Activated T-cell treated with anti-CD3 and anti-CD28 coated beads, Interleukin-2, amount 50 U/mL, for 72 hours (primary cell): ENCODE data around the gene DNM3. TPM values are rescaled to one million over a fixed set of nuclear protein-coding genes. Genes with fewer than 3 reads are reported as not detected.
A peak's percentile ranks its signal among the peaks of the same experiment; 100 is the strongest.

Source experiments
- ATAC-seq, 2 donors: fragments of 150-1000 bp; cut with Tn5 transposase; replicated peaks in 1 of 2; 2 replicates each; pipeline ENCODE4 v1.10.0; 2021; ENCODE audit warnings: moderate library complexity in 2 of 2, mild to moderate bottlenecking in 1 of 2
- DNase-seq, 2 donors: peaks; one replicate each; pipeline ENCODE4 v3.0.0; 2021 to 2022; ENCODE audit warnings: mixed read lengths in 1 of 2
- H3K27ac Mint-ChIP-seq: one replicate; pipeline ENCODE4 v1.8.0; 2022; ENCODE audit warnings: mild to moderate bottlenecking, moderate library complexity, mixed read lengths
- H3K27me3 Mint-ChIP-seq: one replicate; pipeline ENCODE4 v1.8.0; 2022; ENCODE audit warnings: low read depth, mixed read lengths
- H3K36me3 Mint-ChIP-seq, 2 donors: one replicate each; pipeline ENCODE4 v1.8.0; 2022; ENCODE audit warnings: mixed read lengths in 2 of 2, mild to moderate bottlenecking in 1 of 2; ENCODE audit not compliant: insufficient read depth in 2 of 2
- H3K4me1 Mint-ChIP-seq: one replicate; pipeline ENCODE4 v1.8.0; 2022; ENCODE audit warnings: low read depth, mixed read lengths
- H3K4me3 Mint-ChIP-seq, 2 donors: one replicate each; pipeline ENCODE4 v1.8.0; 2022; ENCODE audit warnings: mild to moderate bottlenecking in 2 of 2, mixed read lengths in 2 of 2, moderate library complexity in 2 of 2
- H3K9me3 Mint-ChIP-seq, 2 donors: one replicate each; pipeline ENCODE4 v1.8.0; 2022; ENCODE audit warnings: mixed read lengths in 2 of 2
- total RNA-seq, 2 donors: library from RNA; stranded (reverse); gene quantifications; one replicate each; pipeline ENCODE4 v1.2.3, GENCODE V29; 2022

Gene DNM3
- total RNA-seq, 2 donors from 2014 or later: 1.5 to 3.4 TPM

DNA sequence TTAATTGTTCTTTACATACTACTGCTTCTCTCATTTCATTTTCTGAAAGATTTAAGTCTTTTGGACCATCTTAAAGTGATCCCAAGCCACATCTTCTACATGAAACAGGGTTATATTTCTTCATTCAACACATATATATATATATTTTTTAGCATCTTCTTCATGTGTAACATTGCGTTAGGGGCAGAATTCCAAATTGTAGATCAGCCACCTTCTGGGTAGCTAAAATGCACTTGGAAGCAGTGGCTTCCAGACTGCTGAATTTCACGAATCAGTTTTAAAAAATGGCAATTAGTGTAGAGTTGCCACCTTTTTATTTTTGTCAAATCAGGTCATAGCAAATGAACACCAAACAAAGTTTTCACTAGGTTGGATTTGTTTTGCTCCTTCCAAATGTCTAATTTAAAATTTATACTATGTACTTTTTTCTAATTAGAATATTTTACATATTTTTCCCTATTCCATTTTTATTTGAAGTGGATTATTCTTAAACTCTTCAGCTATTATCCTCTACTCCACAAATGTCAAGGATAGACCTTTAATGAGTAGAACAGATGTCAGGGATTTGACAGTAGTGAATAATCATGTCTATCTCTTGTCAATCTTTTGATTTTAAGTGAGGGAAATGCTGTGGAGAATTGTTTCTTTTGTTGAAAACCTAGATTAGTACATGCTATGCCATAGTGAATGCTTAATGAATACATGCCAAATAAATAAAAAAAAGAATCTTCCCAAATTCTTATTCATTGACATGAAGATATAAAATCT lies 55.8 kb downstream of the DNM3 start:
- Mint-ChIP-seq H3K4me1 (peaks cover under 1% of the 10 kb centered on the region), H3K27me3 (no peaks in the 10 kb centered on the region), H3K9me3 (no peaks in the 10 kb centered on the region), H3K36me3 (peaks cover 0 to 2% of the 10 kb centered on the region in 2 donors), H3K27ac (no peak overlapping the region), H3K4me3 (no peak overlapping the region)
- DNase-seq (no peak), ATAC-seq (no peak)

DNA sequence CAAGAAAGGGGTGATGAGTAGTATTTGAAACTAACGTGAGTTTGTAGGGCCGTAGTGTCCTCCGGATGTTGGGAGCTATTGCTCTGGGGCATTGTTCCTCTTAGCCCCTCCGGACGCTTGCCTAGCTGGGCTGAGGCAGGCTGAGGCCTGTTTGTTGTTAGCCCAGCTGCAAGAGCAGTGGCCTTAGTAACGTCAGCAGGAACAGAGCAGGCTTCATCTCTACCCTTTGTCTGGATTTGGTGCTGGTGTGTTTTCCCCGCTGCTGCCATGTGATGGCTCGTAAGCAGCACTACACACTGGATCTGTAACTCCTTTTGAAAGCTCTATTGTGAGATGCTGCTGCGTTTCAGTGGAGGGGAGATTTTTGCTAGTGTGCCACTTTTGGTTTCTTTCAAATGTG lies 57.6 kb downstream of the DNM3 start:
- Mint-ChIP-seq H3K9me3 (no peaks in the 10 kb centered on the region), H3K36me3 (peaks cover 0 to 2% of the 10 kb centered on the region in 2 donors), H3K27me3 (no peaks in the 10 kb centered on the region), H3K4me3 (no peak overlapping the region), H3K27ac (no peak overlapping the region), H3K4me1 (peaks cover 6% of the 10 kb centered on the region)
- DNase-seq (no peak), ATAC-seq (no peak)

DNA sequence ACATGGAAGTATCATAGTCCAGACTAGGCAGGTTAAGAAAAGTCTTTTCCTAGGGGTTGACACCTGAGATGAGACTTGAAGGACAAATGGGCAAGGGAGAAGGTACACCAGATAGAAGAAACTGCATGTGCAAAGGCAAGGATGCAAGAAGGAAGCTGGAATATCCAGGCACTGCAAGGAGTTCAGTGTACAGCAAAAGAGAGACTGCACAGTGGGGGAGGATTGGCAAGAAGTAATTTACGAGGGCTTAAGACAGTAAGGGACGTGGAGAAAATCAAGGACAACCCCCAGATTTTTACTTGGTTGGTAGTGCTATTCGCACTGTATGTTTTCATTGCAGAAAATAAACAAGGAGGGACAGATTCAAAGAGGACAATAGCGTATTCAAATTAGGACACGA lies 58.5 kb downstream of the DNM3 start:
- Mint-ChIP-seq H3K9me3 (no peaks in the 10 kb centered on the region), H3K4me3 (no peak overlapping the region), H3K27me3 (no peaks in the 10 kb centered on the region), H3K36me3 (no peaks in the 10 kb centered on the region), H3K4me1 (peaks cover 6% of the 10 kb centered on the region), H3K27ac (no peak overlapping the region)
- no peak for ATAC-seq
- no peak for DNase-seq

DNA sequence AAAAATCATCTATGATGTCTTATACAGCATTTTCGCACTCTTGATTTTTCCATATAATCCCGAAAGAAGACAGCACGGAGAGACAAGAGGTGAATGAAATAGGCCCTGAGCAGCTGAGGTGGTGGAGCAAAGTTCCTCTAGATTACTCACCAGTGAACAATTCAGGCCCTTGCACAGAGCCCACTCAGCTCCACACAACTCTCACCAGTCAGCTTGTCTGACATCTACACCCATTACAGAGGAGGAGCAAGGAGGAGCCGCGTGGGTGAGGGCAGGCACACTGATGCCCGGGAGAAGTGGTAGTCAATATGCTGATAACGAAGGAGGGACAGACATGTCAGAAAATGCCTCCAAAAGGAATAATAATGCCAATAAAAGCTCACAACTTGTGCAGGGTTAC lies 59.9 kb downstream of the DNM3 start:
- H3K36me3 Mint-ChIP-seq: no peaks in the 10 kb centered on the region
- DNase-seq: no peak
- ATAC-seq: no peak
- H3K27me3 Mint-ChIP-seq: no peaks in the 10 kb centered on the region
- peaks cover 6% of the 10 kb centered on the region for H3K4me1 Mint-ChIP-seq
- no peaks in the 10 kb centered on the region for H3K9me3 Mint-ChIP-seq
- H3K4me3 Mint-ChIP-seq: no peak overlapping the region
- no peak overlapping the region for H3K27ac Mint-ChIP-seq

DNA sequence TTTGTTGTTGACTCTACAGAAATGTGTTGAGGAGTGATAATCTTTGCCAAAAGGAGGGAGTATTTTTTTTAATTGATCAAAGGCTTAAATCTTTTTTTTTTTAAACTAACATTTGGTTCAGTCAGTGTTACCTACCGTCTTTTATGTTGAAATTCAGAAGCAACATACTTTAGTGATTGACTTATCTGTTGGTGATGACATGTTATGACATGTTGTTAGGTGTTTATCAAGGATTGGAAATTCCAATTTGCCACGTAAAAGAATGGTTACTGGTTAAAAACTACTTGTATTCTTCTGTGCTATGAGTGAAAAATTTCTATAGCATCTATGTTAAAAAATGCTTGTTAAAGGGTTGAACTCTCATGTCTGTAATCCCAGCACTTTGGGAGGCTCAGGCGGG lies 61.2 kb downstream of the DNM3 start:
- Mint-ChIP-seq H3K27ac (peak overlapping the region; percentile 25), H3K27me3 (no peaks in the 10 kb centered on the region), H3K9me3 (no peaks in the 10 kb centered on the region), H3K36me3 (no peaks in the 10 kb centered on the region), H3K4me3 (peak overlapping the region in 1 of 2 donors; percentile 53), H3K4me1 (peaks cover 6% of the 10 kb centered on the region)
- DNase-seq (no peak), ATAC-seq (no peak)

DNA sequence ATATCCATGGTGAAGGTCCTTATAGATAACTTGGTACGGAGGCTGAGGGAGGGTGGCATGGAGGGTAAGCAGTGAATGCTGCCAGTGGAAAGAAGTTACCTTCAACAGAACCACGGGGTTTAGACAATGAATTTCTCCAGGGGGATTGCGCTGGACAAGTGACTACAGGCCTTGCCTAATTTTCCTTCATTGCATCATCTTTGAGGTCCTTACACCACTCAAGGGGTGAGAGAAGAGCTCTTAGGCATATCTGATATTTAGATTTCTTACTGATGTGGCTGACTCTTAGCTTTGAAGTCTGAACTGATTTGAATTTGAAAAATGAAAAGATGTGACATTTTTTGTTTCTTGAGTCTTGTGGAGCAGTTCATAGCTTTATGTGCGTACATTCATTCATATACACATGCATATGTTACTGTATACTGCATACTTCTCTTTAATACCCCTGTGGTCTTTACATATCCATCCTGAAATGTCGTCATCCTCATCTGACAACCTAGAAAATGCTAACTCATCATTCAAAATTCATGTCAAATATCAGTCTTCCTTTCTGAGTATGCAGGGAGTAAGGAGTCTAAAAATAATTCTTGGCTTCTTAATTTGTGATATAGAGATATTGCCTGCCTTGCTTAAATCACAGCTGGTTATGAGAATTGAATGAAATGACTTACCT lies 63.6 kb downstream of the DNM3 start:
- H3K4me1 Mint-ChIP-seq: peaks cover 6% of the 10 kb centered on the region
- H3K4me3 Mint-ChIP-seq: no peak overlapping the region

DNA sequence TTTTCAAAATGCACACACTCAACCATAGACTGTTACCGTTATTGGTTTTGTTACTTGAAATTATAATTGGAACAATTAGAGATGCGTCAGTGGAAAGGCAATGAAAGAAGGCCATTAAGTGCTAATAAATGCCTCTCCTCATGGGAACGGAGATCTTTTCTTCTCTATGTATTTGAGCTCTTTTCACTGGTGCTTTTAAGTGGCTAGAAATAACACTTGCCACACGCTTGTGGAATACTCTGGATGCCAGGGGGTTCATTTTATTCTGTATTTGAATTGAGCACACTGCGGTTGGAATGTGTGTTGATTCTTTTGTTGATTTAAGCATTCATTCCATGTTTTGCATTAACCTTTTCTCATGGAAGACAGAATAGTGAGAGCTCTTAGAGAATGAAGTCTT lies 68.4 kb downstream of the DNM3 start:
- Mint-ChIP-seq H3K27me3 (no peaks in the 10 kb centered on the region), H3K36me3 (no peaks in the 10 kb centered on the region), H3K9me3 (no peaks in the 10 kb centered on the region), H3K27ac (no peak overlapping the region), H3K4me3 (no peak overlapping the region), H3K4me1 (no peaks in the 10 kb centered on the region)
- ATAC-seq (no peak), DNase-seq (no peak)

More for the DNA sequence above, 63.6 kb downstream of the DNM3 start:
- ATAC-seq: no peak
- Mint-ChIP-seq H3K9me3 (no peaks in the 10 kb centered on the region), H3K27me3 (no peaks in the 10 kb centered on the region), H3K27ac (no peak overlapping the region), H3K36me3 (no peaks in the 10 kb centered on the region)
- no peak for DNase-seq

DNA sequence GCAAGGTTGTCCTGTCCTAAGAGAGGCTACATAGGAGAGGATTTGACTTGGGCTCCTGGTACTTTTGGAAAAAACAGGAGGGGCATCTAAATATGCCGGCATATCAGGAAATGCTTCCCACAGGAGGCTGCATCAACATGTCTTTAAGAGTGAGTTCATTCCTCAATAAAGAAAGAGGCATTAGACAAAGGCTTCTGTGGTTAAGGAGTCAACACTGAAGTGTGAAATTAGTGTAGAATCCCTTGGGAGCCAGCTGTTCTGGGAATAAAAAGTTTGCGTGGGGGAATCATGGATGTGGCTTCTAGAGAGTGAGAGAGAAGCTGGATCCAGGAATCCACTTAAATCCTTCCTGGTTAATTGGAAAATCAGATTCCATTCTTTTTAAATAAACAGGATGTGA lies 69.5 kb downstream of the DNM3 start:
- DNase-seq (no peak), ATAC-seq (no peak)
- no peaks in the 10 kb centered on the region for H3K36me3 Mint-ChIP-seq
- no peaks in the 10 kb centered on the region for H3K4me1 Mint-ChIP-seq
- H3K4me3 Mint-ChIP-seq: no peak overlapping the region
- H3K9me3 Mint-ChIP-seq: no peaks in the 10 kb centered on the region
- no peak overlapping the region for H3K27ac Mint-ChIP-seq
- H3K27me3 Mint-ChIP-seq: no peaks in the 10 kb centered on the region

DNA sequence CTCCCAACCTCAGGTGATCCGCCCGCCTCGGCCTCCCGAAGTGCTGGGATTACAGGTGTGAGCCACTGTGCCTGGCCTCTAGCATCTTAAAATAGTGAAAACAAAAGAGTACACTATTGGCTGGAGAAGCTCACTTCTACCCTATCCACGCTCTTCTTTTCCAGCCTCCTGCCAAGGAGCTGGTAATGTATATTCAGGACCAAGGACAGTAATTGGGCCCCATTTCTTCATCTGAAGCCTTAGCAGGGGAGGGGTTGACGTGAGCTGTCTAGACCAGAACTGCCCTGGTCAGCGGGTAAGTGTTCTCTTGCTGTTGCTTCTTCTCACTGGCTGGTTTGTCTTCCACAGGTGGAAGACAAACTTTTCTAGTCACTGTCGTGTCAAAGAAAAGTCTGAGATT lies 70.2 kb downstream of the DNM3 start:
- H3K4me1 Mint-ChIP-seq: no peaks in the 10 kb centered on the region
- H3K9me3 Mint-ChIP-seq: no peaks in the 10 kb centered on the region
- H3K27ac Mint-ChIP-seq: no peak overlapping the region
- no peaks in the 10 kb centered on the region for H3K36me3 Mint-ChIP-seq
- ATAC-seq: no peak
- H3K27me3 Mint-ChIP-seq: no peaks in the 10 kb centered on the region
- H3K4me3 Mint-ChIP-seq: no peak overlapping the region
- DNase-seq: no peak

DNA sequence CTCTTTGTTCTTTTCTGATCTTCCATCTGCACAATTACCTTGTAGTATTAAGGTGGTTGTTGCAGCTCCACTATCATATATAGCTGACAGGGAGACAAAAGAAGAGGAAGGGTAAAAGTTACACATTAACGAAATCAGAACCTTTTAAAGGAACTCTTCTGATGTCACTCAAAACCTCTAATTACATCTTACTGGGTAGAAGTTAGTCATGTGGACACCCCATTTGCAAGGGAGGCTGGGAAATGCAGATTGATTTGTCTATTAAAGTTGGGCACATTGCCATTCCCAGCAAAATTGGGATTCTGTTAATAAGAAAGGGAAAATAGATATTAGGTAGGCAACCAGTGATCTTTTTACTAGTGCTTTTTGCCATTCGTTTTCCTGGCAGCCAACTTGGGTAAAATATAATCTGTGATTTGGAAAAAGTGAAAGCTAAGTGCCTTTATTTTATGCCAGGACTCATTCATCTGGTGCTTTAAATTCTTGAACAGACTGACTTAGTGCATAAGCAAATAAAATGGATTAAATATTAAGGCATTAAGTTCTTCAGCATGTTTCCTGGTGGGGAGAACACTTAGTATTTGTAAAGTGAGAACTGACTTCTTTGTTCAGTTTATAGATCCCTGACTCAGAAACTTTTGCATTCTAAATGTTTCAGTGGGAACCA lies 71.3 kb downstream of the DNM3 start:
- Mint-ChIP-seq H3K36me3 (no peaks in the 10 kb centered on the region), H3K4me3 (no peak overlapping the region), H3K9me3 (no peaks in the 10 kb centered on the region), H3K27ac (no peak overlapping the region), H3K27me3 (no peaks in the 10 kb centered on the region), H3K4me1 (no peaks in the 10 kb centered on the region)
- no peak for ATAC-seq
- DNase-seq: no peak

DNA sequence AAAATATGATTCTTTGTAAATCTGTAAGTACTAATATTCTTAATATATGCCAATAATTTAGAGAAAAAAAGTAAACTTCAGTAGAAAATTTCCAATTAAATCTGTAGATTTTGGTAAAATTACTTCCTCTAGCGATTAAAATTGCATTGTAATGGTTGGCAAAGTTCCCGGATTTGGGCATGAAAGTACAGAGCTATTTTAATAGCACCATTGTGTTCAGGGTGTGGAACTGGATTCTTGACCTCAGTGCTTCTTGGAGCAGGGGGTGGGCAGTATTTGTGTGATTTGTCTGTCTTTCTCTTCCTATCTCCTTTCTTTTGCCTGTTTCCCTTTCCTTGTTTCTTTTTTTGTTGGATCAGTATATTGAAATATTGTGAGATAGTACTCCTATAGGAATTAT lies 72.1 kb downstream of the DNM3 start:
- H3K4me3 Mint-ChIP-seq: no peak overlapping the region
- no peak overlapping the region for H3K27ac Mint-ChIP-seq
- H3K4me1 Mint-ChIP-seq: no peaks in the 10 kb centered on the region
- ATAC-seq: no peak
- no peaks in the 10 kb centered on the region for H3K36me3 Mint-ChIP-seq
- DNase-seq: no peak
- H3K27me3 Mint-ChIP-seq: no peaks in the 10 kb centered on the region
- H3K9me3 Mint-ChIP-seq: no peaks in the 10 kb centered on the region

DNA sequence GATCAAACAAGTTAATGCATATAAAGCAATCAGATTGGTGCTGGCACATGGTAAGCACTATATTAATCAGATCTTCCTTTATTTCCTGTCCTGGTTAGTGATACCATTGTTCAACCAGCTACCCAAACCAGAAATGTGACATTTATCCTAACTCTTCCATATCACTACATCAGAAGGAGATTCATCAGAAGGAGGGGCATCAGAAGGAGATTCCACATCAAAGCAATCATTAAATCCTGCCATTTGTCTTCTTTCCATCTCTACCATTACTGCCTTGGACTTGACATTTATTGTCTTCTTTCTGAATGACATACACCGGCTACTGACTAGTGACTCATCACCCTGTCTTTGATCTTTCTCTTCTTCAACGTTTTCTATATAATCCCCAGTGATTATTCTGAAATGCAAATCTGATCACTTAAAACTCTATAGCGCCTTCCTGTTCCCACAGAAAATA lies 75.0 kb downstream of the DNM3 start:
- Mint-ChIP-seq H3K4me3 (no peak overlapping the region), H3K9me3 (no peaks in the 10 kb centered on the region), H3K27ac (no peak overlapping the region), H3K4me1 (no peaks in the 10 kb centered on the region), H3K27me3 (no peaks in the 10 kb centered on the region), H3K36me3 (no peaks in the 10 kb centered on the region)
- ATAC-seq (peak; percentile 58 to 73), DNase-seq (no peak)

DNA sequence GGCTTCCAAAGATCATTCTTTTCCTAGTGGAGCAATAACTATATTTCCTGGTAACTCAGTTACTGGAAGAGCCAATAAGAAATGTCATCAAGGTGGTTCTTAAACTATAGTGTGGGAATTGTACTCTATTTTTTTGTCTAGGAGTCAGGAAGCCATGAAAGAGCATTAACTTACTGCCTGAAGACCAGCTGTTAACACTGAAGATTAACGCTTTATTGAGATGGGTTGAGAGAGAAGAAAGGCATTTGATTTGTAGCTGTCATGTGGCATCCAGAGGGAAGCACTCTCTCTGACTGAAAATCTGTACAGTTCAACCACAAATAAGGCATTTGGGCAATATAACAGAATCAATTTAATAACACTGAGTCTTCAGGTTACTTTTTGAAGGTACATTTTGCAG lies 76.0 kb downstream of the DNM3 start:
- H3K27me3 Mint-ChIP-seq: no peaks in the 10 kb centered on the region
- ATAC-seq: no peak
- H3K27ac Mint-ChIP-seq: no peak overlapping the region
- DNase-seq: no peak
- H3K36me3 Mint-ChIP-seq: no peaks in the 10 kb centered on the region
- no peaks in the 10 kb centered on the region for H3K9me3 Mint-ChIP-seq
- H3K4me1 Mint-ChIP-seq: no peaks in the 10 kb centered on the region
- H3K4me3 Mint-ChIP-seq: no peak overlapping the region
